ENCODE measurements around the gene FRMD1. TPM values are rescaled to one million over a fixed set of nuclear protein-coding genes. Genes with fewer than 3 reads are reported as not detected.

Gene FRMD1
- total RNA-seq (not detected in 2 replicates), polyA plus RNA-seq (not detected in 2 replicates), polyA minus RNA-seq (not detected in 2 replicates)
- not detected for total RNA-seq (2013)

- no peak within 1 kb of the TSS for H2AFZ ChIP-seq (ENCODE audit: insufficient read depth, low read depth, low read length, poor library complexity, severe bottlenecking)
- H3K4me1 Mint-ChIP-seq: no peaks in the 10 kb centered on the region
- no peak for TF ChIP-seq EZH2 (IDR thresholded peaks at IDR 0.05; ENCODE audit: borderline replicate concordance, insufficient read depth, low read depth, low read length, poor library complexity, severe bottlenecking)
- no peak for TF ChIP-seq CTCF (IDR thresholded peaks at IDR 0.05)
- WGBS (ENCODE audit: insufficient coverage): 96% methylated on average over 19 of the region's 21 CpGs
- H3K4me3 ChIP-seq (ENCODE audit: control extremely low read depth in 1 of 5, extremely low read depth in 1 of 5, insufficient read depth in 1 of 5, low read depth in 2 of 5, low read length in 4 of 5): no peak within 1 kb of the TSS
- no peaks in the 10 kb centered on the region for H3K9me3 Mint-ChIP-seq (ENCODE audit: insufficient read depth)
- intact Hi-C loops (cut with micrococcal nuclease): no loop called here
- no peaks in the 10 kb centered on the region for H3K79me2 ChIP-seq (ENCODE audit: control insufficient read depth, insufficient read depth, low read length)
- ChIA-PET POLR2A (no interaction called here), CTCF (no interaction called here)
- no peak within 1 kb of the TSS for H3K4me2 ChIP-seq (replicated peaks; ENCODE audit: low read depth, low read length, poor library complexity, severe bottlenecking)
- DNase-seq (no peak), ATAC-seq (ENCODE audit: low read depth) (no peak)
- no peak within 1 kb of the TSS for H3K27ac ChIP-seq (ENCODE audit: low read length in 2 of 2)
- no peak within 1 kb of the TSS for H3K9ac ChIP-seq (ENCODE audit: low read length)
- no peaks in the 10 kb centered on the region for H3K27me3 Mint-ChIP-seq
- no peak within 1 kb of the TSS for H3K27ac Mint-ChIP-seq
- H4K20me1 ChIP-seq (ENCODE audit: control insufficient read depth, insufficient read depth, low read length, poor library complexity, severe bottlenecking): no peaks in the 10 kb centered on the region
- no peaks in the 10 kb centered on the region for H3K36me3 ChIP-seq (replicated peaks in 1 of 2; ENCODE audit: control extremely low read depth in 1 of 2, control insufficient read depth in 1 of 2, extremely low read depth in 1 of 2, insufficient read depth in 2 of 2, low read length in 1 of 2)
- H3K4me3 Mint-ChIP-seq: no peak within 1 kb of the TSS
- H3K4me1 ChIP-seq (ENCODE audit: control insufficient read depth in 2 of 2, insufficient read depth in 2 of 2, low read length in 2 of 2): no peaks in the 10 kb centered on the region
- peaks cover 0 to 32% (median 0%) of the 10 kb centered on the region in 3 donors for H3K9me3 ChIP-seq (ENCODE audit: control extremely low read depth in 1 of 3, control insufficient read depth in 2 of 3, insufficient read depth in 1 of 3, low read length in 2 of 3)
- H3K27me3 ChIP-seq (replicated peaks in 1 of 4; ENCODE audit: control extremely low read depth in 1 of 4, control insufficient read depth in 3 of 4, insufficient read depth in 4 of 4, low read length in 3 of 4): no peaks in the 10 kb centered on the region
These were observed at the start of gene FRMD1 for GRCh38 chr6:168078943-168079405. FRMD1 (minus strand) TSS chr6:168079212; CDS start chr6:168079094, 118 bp downstream.

- Mint-ChIP-seq H3K27me3 (peaks cover 11% of the 10 kb centered on the region), H3K4me3 (no peak overlapping the region), H3K4me1 (no peaks in the 10 kb centered on the region), H3K9me3 (ENCODE audit: insufficient read depth) (no peaks in the 10 kb centered on the region), H3K27ac (no peak overlapping the region)
- CTCF ChIA-PET: no interaction called here
- Histone ChIP-seq H3K4me2 (replicated peaks; ENCODE audit: low read depth, low read length, poor library complexity, severe bottlenecking) (no peak overlapping the region), H3K9ac (ENCODE audit: low read length) (no peak overlapping the region), H3K36me3 (replicated peaks in 1 of 2; ENCODE audit: control extremely low read depth in 1 of 2, control insufficient read depth in 1 of 2, extremely low read depth in 1 of 2, insufficient read depth in 2 of 2, low read length in 1 of 2) (no peaks in the 10 kb centered on the region), H3K27ac (ENCODE audit: low read length in 2 of 2) (no peak overlapping the region), H2AFZ (ENCODE audit: insufficient read depth, low read depth, low read length, poor library complexity, severe bottlenecking) (no peak overlapping the region), H4K20me1 (ENCODE audit: control insufficient read depth, insufficient read depth, low read length, poor library complexity, severe bottlenecking) (no peaks in the 10 kb centered on the region), H3K4me1 (ENCODE audit: control insufficient read depth in 2 of 2, insufficient read depth in 2 of 2, low read length in 2 of 2) (no peaks in the 10 kb centered on the region), H3K79me2 (ENCODE audit: control insufficient read depth, insufficient read depth, low read length) (no peaks in the 10 kb centered on the region), H3K27me3 (replicated peaks in 1 of 4; ENCODE audit: control extremely low read depth in 1 of 4, control insufficient read depth in 3 of 4, insufficient read depth in 4 of 4, low read length in 3 of 4) (peaks cover 0 to 6% (median 0%) of the 10 kb centered on the region in 4 experiments), H3K4me3 (ENCODE audit: control extremely low read depth in 1 of 5, extremely low read depth in 1 of 5, insufficient read depth in 1 of 5, low read depth in 2 of 5, low read length in 4 of 5) (no peak overlapping the region), H3K9me3 (ENCODE audit: control extremely low read depth in 1 of 3, control insufficient read depth in 2 of 3, insufficient read depth in 1 of 3, low read length in 2 of 3) (peaks cover 0 to 3% (median 0%) of the 10 kb centered on the region in 3 donors)
- 91% methylated on average over 17 of the region's 19 CpGs for WGBS (ENCODE audit: insufficient coverage)
- ATAC-seq (ENCODE audit: low read depth) (no peak), DNase-seq (no peak)
- intact Hi-C loops (cut with micrococcal nuclease): no loop called here
- POLR2A ChIA-PET: no interaction called here
- TF ChIP-seq EZH2 (IDR thresholded peaks at IDR 0.05; ENCODE audit: borderline replicate concordance, insufficient read depth, low read depth, low read length, poor library complexity, severe bottlenecking): no peak
- TF ChIP-seq CTCF (IDR thresholded peaks at IDR 0.05): no peak
These were observed 49.1 kb upstream of the FRMD1 start for GRCh38 chr6:168128006-168128630.
